ENCODE results near the gene ACOT6.

ACOT6 gene

GRCh38 chr14:73610687-73611086 lies 1.6 kb upstream of the ACOT6 start:
- no peak for TF ChIP-seq CTCF (IDR thresholded peaks at IDR 0.05; ENCODE audit: extremely low read depth, insufficient read depth, missing control alignments)
- in situ Hi-C loops (cut with MboI; ENCODE audit: low pct_unique_long_range_greater_than_20kb, low sequenced_read_pairs, unreplicated experiment) = no loop called here
- no peak for DNase-seq (ENCODE audit: low spot score)

GRCh38 chr14:73613046-73613383 lies 698 bp downstream of the ACOT6 start:
- in situ Hi-C loops (cut with MboI; ENCODE audit: low pct_unique_long_range_greater_than_20kb, low sequenced_read_pairs, unreplicated experiment) = no loop called here
- peak; percentile 21 for DNase-seq (ENCODE audit: low spot score)
- no peak for TF ChIP-seq CTCF (IDR thresholded peaks at IDR 0.05; ENCODE audit: extremely low read depth, insufficient read depth, missing control alignments)

GRCh38 chr14:73613419-73613963 lies 1.2 kb downstream of the ACOT6 start:
- in situ Hi-C loops (cut with MboI; ENCODE audit: low pct_unique_long_range_greater_than_20kb, low sequenced_read_pairs, unreplicated experiment) = no loop called here
- no peak for DNase-seq (ENCODE audit: low spot score)
- no peak for TF ChIP-seq CTCF (IDR thresholded peaks at IDR 0.05; ENCODE audit: extremely low read depth, insufficient read depth, missing control alignments)

GRCh38 chr14:73616831-73617230 lies 4.5 kb downstream of the ACOT6 start:
- TF ChIP-seq CTCF (IDR thresholded peaks at IDR 0.05; ENCODE audit: extremely low read depth, insufficient read depth, missing control alignments) = no peak
- DNase-seq (ENCODE audit: low spot score) = no peak
- in situ Hi-C loops (cut with MboI; ENCODE audit: low pct_unique_long_range_greater_than_20kb, low sequenced_read_pairs, unreplicated experiment) = no loop called here

- no peak for TF ChIP-seq CTCF (IDR thresholded peaks at IDR 0.05; ENCODE audit: extremely low read depth, insufficient read depth, missing control alignments)
- in situ Hi-C loops (cut with MboI; ENCODE audit: low pct_unique_long_range_greater_than_20kb, low sequenced_read_pairs, unreplicated experiment) = no loop called here
- DNase-seq (ENCODE audit: low spot score) = no peak
These were observed 7.2 kb downstream of the ACOT6 start for GRCh38 chr14:73619524-73619923.

- in situ Hi-C loops (cut with MboI; ENCODE audit: low pct_unique_long_range_greater_than_20kb, low sequenced_read_pairs, unreplicated experiment) = no loop called here
- no peak for DNase-seq (ENCODE audit: low spot score)
- TF ChIP-seq CTCF (IDR thresholded peaks at IDR 0.05; ENCODE audit: extremely low read depth, insufficient read depth, missing control alignments) = no peak
These were observed 8.0 kb downstream of the ACOT6 start for GRCh38 chr14:73620268-73620667.

Data from GM13977 (cell line).